HepG2 (cell line): ENCODE measurements around the gene COQ7. TPM values are rescaled to one million over a fixed set of nuclear protein-coding genes. Genes with fewer than 3 reads are reported as not detected.

Experiments
- KLF12 ChIP-seq: sonication (generic); formaldehyde crosslinking; IDR thresholded peaks from 2 replicates; pipeline ENCODE4 v1.4.0; 2020; ENCODE audit warnings: missing genetic modification reagents, borderline replicate concordance
- MAF1 ChIP-seq: sonication (generic); formaldehyde crosslinking; IDR thresholded peaks from 2 replicates; pipeline ENCODE4 v1.5.0; 2020; ENCODE audit warnings: missing genetic modification reagents, borderline replicate concordance
- MBNL3 ChIP-seq: fragments of 250-450 bp; sonication (Bioruptor Pico); conservative IDR thresholded peaks from 2 replicates; pipeline ENCODE4 v1.8.0; 2022; ENCODE audit warnings: mild to moderate bottlenecking, inconsistent platforms
- MTF1 ChIP-seq: sonication (generic); formaldehyde crosslinking; IDR thresholded peaks from 2 replicates; pipeline ENCODE4 v1.5.0; 2020; ENCODE audit warnings: missing genetic modification reagents
- NFYC ChIP-seq: IDR thresholded peaks from 2 replicates; pipeline ENCODE4 v1.6.1; 2016; ENCODE audit warnings: missing genetic modification reagents, missing compliant biosample characterization
- TBX2 ChIP-seq: sonication (generic); formaldehyde crosslinking; IDR thresholded peaks from 2 replicates; pipeline ENCODE4 v1.5.0; 2020; ENCODE audit warnings: missing genetic modification reagents, mild to moderate bottlenecking, borderline replicate concordance
- ZNF30 ChIP-seq: sonication (generic); formaldehyde crosslinking; IDR thresholded peaks from 2 replicates; pipeline ENCODE4 v1.5.0; 2020; ENCODE audit warnings: mild to moderate bottlenecking, missing genetic modification reagents
- ZNF720 ChIP-seq: sonication (generic); formaldehyde crosslinking; IDR thresholded peaks from 2 replicates; pipeline ENCODE4 v1.4.0; 2020; ENCODE audit warnings: missing genetic modification reagents
- polyA plus RNA-seq, 8 experiments: library from polyadenylated mRNA; depleted of rRNA in 3 of 8; stranded (reverse) in 7 of 8; unstranded in 1 of 8; fragments of >200 nt; fragmentation: Illumina TruSeq in 4 of 8; extraction: Trizol in 4 of 8; gene quantifications; 2 replicates each; pipeline versions ENCODE4 v1.2.1 to v1.2.3, GENCODE V29; 2011 to 2016; ENCODE audit warnings: low read depth in 4 of 8, missing spikeins in 1 of 8, mixed read lengths in 1 of 8; ENCODE audit not compliant: insufficient read depth in 1 of 8
- total RNA-seq, 5 experiments: library from RNA; depleted of rRNA; stranded (reverse); fragments of >200 nt; fragmentation: Illumina TruSeq; extraction: Trizol; gene quantifications; 2 replicates each; pipeline ENCODE4 v1.2.3, GENCODE V29; 2016; ENCODE audit warnings: low read depth in 1 of 5
- TF ChIP-seq, protein P1 (sequence below): sonication (generic); formaldehyde crosslinking; IDR thresholded peaks from 2 replicates; pipeline ENCODE4 v1.4.0; 2020; ENCODE audit warnings: missing genetic modification reagents
- TF ChIP-seq, protein P2 (sequence below): sonication (generic); formaldehyde crosslinking; IDR thresholded peaks from 2 replicates; pipeline ENCODE4 v1.4.0; 2020; ENCODE audit warnings: mild to moderate bottlenecking, low read depth, missing genetic modification reagents
- TF ChIP-seq, protein P3 (sequence below): sonication (generic); formaldehyde crosslinking; IDR thresholded peaks from 2 replicates; pipeline ENCODE4 v1.8.1; 2022; ENCODE audit warnings: mild to moderate bottlenecking, missing genetic modification reagents
- TF ChIP-seq, protein P4 (sequence below): sonication (generic); formaldehyde crosslinking; IDR thresholded peaks from 2 replicates; pipeline ENCODE4 v1.8.1; 2023; ENCODE audit warnings: mild to moderate bottlenecking, inconsistent platforms, moderate library complexity, missing genetic modification reagents, borderline replicate concordance
- TF ChIP-seq, protein P5 (sequence below): sonication (generic); formaldehyde crosslinking; IDR thresholded peaks from 2 replicates; pipeline ENCODE4 v1.4.0; 2020; ENCODE audit warnings: missing genetic modification reagents, borderline replicate concordance

Gene COQ7
- total and polyA plus RNA-seq, 2 of the 13 experiments (the other 11 are each of a cell fraction or from before 2014, with no cell fraction given), result 20.1 to 45.7 TPM

DNA sequence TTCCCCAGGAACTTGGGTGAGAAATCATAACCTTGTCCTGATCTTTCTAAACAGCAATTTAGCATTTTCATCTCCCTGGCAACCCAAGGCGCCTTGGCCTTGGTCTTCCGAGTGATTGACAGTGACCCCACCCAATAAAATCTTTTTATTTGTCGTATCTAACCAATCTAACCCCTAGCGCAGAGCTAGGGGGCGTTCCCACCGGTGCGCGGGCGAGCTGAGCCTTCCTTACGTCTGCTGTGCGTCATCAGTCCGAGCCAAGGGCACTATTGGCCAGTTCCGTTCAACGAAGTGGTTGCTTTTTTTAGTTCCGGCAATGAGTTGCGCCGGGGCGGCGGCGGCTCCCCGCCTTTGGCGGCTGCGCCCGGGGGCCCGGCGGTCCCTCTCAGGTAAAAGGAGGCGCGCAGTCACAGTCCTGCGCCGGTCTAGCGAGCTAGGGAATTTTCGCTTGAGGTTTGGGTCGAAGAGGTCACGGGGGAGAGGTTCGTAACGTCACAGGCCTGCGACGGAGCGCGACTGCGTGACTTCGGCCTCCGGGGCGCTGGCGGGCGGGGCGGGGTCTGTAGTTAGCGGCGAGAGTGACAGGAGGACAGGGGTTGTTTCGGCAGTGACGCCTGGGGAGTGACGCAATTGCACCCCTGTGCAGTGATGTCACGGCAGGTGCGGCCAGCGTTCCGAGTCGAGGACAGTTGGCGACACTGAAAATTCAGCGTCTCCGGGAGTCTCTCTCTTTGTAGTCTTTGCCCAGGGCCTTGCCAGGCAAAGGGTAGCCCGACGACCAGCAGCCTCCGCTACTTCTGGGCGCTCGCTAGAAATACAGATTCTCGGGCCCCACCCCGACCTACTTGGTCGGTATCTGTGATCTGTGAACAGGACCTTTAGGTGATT lies at the start of gene COQ7 (continued):
- TF ChIP-seq, protein P1, sequence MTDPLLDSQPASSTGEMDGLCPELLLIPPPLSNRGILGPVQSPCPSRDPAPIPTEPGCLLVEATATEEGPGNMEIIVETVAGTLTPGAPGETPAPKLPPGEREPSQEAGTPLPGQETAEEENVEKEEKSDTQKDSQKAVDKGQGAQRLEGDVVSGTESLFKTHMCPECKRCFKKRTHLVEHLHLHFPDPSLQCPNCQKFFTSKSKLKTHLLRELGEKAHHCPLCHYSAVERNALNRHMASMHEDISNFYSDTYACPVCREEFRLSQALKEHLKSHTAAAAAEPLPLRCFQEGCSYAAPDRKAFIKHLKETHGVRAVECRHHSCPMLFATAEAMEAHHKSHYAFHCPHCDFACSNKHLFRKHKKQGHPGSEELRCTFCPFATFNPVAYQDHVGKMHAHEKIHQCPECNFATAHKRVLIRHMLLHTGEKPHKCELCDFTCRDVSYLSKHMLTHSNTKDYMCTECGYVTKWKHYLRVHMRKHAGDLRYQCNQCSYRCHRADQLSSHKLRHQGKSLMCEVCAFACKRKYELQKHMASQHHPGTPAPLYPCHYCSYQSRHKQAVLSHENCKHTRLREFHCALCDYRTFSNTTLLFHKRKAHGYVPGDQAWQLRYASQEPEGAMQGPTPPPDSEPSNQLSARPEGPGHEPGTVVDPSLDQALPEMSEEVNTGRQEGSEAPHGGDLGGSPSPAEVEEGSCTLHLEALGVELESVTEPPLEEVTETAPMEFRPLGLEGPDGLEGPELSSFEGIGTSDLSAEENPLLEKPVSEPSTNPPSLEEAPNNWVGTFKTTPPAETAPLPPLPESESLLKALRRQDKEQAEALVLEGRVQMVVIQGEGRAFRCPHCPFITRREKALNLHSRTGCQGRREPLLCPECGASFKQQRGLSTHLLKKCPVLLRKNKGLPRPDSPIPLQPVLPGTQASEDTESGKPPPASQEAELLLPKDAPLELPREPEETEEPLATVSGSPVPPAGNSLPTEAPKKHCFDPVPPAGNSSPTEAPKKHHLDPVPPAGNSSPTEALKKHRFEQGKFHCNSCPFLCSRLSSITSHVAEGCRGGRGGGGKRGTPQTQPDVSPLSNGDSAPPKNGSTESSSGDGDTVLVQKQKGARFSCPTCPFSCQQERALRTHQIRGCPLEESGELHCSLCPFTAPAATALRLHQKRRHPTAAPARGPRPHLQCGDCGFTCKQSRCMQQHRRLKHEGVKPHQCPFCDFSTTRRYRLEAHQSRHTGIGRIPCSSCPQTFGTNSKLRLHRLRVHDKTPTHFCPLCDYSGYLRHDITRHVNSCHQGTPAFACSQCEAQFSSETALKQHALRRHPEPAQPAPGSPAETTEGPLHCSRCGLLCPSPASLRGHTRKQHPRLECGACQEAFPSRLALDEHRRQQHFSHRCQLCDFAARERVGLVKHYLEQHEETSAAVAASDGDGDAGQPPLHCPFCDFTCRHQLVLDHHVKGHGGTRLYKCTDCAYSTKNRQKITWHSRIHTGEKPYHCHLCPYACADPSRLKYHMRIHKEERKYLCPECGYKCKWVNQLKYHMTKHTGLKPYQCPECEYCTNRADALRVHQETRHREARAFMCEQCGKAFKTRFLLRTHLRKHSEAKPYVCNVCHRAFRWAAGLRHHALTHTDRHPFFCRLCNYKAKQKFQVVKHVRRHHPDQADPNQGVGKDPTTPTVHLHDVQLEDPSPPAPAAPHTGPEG, result 0 out of 2 replicates have a peak, but pooled peaks have one; percentile 19
- TF ChIP-seq NFYC (CRISPR knock-in tag) (peak; percentile 98), ZNF30 (CRISPR knock-in tag) (no peak), MBNL3 (no peak), TBX2 (CRISPR knock-in tag) (peak; percentile 93), MTF1 (CRISPR knock-in tag) (no peak), ZNF720 (CRISPR knock-in tag) (0 out of 2 replicates have a peak, but pooled peaks have one; percentile 16), KLF12 (peak; percentile 98), MAF1 (CRISPR knock-in tag) (0 out of 2 replicates have a peak, but pooled peaks have one; percentile 44)
- TF ChIP-seq, protein P2, sequence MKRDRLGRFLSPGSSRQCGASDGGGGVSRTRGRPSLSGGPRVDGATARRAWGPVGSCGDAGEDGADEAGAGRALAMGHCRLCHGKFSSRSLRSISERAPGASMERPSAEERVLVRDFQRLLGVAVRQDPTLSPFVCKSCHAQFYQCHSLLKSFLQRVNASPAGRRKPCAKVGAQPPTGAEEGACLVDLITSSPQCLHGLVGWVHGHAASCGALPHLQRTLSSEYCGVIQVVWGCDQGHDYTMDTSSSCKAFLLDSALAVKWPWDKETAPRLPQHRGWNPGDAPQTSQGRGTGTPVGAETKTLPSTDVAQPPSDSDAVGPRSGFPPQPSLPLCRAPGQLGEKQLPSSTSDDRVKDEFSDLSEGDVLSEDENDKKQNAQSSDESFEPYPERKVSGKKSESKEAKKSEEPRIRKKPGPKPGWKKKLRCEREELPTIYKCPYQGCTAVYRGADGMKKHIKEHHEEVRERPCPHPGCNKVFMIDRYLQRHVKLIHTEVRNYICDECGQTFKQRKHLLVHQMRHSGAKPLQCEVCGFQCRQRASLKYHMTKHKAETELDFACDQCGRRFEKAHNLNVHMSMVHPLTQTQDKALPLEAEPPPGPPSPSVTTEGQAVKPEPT, result no peak
- TF ChIP-seq, protein P3, sequence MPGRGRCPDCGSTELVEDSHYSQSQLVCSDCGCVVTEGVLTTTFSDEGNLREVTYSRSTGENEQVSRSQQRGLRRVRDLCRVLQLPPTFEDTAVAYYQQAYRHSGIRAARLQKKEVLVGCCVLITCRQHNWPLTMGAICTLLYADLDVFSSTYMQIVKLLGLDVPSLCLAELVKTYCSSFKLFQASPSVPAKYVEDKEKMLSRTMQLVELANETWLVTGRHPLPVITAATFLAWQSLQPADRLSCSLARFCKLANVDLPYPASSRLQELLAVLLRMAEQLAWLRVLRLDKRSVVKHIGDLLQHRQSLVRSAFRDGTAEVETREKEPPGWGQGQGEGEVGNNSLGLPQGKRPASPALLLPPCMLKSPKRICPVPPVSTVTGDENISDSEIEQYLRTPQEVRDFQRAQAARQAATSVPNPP (CRISPR knock-in tag), result 0 out of 2 replicates have a peak, but pooled peaks have one; percentile 63
- TF ChIP-seq, protein P4, sequence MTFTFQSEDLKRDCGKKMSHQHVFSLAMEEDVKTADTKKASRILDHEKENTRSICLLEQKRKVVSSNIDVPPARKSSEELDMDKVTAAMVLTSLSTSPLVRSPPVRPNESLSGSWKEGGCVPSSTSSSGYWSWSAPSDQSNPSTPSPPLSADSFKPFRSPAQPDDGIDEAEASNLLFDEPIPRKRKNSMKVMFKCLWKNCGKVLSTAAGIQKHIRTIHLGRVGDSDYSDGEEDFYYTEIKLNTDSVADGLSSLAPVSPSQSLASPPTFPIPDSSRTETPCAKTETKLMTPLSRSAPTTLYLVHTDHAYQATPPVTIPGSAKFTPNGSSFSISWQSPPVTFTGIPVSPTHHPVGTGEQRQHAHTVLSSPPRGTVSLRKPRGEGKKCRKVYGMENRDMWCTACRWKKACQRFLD (CRISPR knock-in tag), result peak; percentile 83; the same call in 1 of the 2 replicates
- TF ChIP-seq, protein P5, sequence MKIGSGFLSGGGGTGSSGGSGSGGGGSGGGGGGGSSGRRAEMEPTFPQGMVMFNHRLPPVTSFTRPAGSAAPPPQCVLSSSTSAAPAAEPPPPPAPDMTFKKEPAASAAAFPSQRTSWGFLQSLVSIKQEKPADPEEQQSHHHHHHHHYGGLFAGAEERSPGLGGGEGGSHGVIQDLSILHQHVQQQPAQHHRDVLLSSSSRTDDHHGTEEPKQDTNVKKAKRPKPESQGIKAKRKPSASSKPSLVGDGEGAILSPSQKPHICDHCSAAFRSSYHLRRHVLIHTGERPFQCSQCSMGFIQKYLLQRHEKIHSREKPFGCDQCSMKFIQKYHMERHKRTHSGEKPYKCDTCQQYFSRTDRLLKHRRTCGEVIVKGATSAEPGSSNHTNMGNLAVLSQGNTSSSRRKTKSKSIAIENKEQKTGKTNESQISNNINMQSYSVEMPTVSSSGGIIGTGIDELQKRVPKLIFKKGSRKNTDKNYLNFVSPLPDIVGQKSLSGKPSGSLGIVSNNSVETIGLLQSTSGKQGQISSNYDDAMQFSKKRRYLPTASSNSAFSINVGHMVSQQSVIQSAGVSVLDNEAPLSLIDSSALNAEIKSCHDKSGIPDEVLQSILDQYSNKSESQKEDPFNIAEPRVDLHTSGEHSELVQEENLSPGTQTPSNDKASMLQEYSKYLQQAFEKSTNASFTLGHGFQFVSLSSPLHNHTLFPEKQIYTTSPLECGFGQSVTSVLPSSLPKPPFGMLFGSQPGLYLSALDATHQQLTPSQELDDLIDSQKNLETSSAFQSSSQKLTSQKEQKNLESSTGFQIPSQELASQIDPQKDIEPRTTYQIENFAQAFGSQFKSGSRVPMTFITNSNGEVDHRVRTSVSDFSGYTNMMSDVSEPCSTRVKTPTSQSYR (CRISPR knock-in tag), result peak; percentile 4; the same call in 1 of the 2 replicates
